ENCODE results near the gene VMO1. TPM values are rescaled to one million over a fixed set of nuclear protein-coding genes. Genes with fewer than 3 reads are reported as not detected.

VMO1 gene
- total RNA-seq, 2 donors from 2014 or later, result 0.75 to 1.0 TPM

DNA sequence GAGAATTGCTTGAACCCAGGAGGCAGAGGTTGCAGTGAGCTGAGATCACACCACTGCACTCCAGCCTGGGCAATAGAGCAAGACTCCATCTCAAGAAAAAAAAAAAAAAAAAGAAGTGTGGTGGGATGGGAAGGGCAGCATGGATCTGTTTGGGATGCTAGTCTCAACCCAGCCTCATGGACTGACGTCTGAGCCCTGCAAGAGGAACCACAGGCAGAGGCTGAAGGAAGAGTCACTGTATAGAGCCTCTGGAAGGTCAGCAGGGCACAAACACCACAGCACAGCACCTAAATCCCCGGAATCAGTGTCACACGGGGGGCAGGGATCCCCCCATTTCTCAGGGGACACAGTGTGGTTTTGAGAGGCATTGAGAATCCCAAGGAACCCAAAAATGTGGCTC lies 35.6 kb downstream of the VMO1 start:
- Mint-ChIP-seq H3K4me1 (no peaks in the 10 kb centered on the region), H3K4me3 (no peak overlapping the region), H3K27ac (no peak overlapping the region), H3K27me3 (ENCODE audit: insufficient read depth) (peaks cover 25% of the 10 kb centered on the region), H3K9me3 (no peaks in the 10 kb centered on the region), H3K36me3 (ENCODE audit: low read depth) (no peaks in the 10 kb centered on the region)
- Histone ChIP-seq H3K36me3 (ENCODE audit: control insufficient read depth, insufficient read depth, low read length) (no peaks in the 10 kb centered on the region), H3K9ac (ENCODE audit: extremely low read depth, low read length, poor library complexity, severe bottlenecking) (no peak overlapping the region), H3K27me3 (ENCODE audit: control insufficient read depth, insufficient read depth, low read length, poor library complexity, severe bottlenecking) (peaks cover 13% of the 10 kb centered on the region), H3K27ac (ENCODE audit: low read depth, low read length) (no peak overlapping the region), H3K4me1 (ENCODE audit: control insufficient read depth, insufficient read depth, low read length) (no peaks in the 10 kb centered on the region), H3K9me3 (ENCODE audit: control insufficient read depth, low read length) (no peaks in the 10 kb centered on the region), H3K4me3 (ENCODE audit: low read length) (no peak overlapping the region)
- WGBS, 2 experiments (ENCODE audit: insufficient coverage in 1 of 2, insufficient read length in 1 of 2), result 53 to 56% methylated on average over 3 of the region's 3 CpGs
- TF ChIP-seq, protein P1, sequence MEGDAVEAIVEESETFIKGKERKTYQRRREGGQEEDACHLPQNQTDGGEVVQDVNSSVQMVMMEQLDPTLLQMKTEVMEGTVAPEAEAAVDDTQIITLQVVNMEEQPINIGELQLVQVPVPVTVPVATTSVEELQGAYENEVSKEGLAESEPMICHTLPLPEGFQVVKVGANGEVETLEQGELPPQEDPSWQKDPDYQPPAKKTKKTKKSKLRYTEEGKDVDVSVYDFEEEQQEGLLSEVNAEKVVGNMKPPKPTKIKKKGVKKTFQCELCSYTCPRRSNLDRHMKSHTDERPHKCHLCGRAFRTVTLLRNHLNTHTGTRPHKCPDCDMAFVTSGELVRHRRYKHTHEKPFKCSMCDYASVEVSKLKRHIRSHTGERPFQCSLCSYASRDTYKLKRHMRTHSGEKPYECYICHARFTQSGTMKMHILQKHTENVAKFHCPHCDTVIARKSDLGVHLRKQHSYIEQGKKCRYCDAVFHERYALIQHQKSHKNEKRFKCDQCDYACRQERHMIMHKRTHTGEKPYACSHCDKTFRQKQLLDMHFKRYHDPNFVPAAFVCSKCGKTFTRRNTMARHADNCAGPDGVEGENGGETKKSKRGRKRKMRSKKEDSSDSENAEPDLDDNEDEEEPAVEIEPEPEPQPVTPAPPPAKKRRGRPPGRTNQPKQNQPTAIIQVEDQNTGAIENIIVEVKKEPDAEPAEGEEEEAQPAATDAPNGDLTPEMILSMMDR (conservative IDR thresholded peaks at IDR 0.05), result no peak
- no peak for DNase-seq

- no peaks in the 10 kb centered on the region for H3K4me1 ChIP-seq (ENCODE audit: control insufficient read depth, insufficient read depth, low read length)
- WGBS, 2 experiments (ENCODE audit: insufficient coverage in 1 of 2, insufficient read length in 1 of 2), result 77% methylated on average over 2 to 3 of the region's 4 CpGs
- H3K36me3 Mint-ChIP-seq (ENCODE audit: low read depth), result no peaks in the 10 kb centered on the region
- H3K27me3 Mint-ChIP-seq (ENCODE audit: insufficient read depth), result peaks cover 39% of the 10 kb centered on the region
- no peak overlapping the region for H3K27ac Mint-ChIP-seq
- TF ChIP-seq, protein P1 (conservative IDR thresholded peaks at IDR 0.05), result no peak
- H3K4me3 Mint-ChIP-seq, result no peak overlapping the region
- no peak for DNase-seq
- no peak overlapping the region for H3K4me3 ChIP-seq (ENCODE audit: low read length)
- no peak overlapping the region for H3K9ac ChIP-seq (ENCODE audit: extremely low read depth, low read length, poor library complexity, severe bottlenecking)
- H3K36me3 ChIP-seq (ENCODE audit: control insufficient read depth, insufficient read depth, low read length), result no peaks in the 10 kb centered on the region
- no peaks in the 10 kb centered on the region for H3K9me3 Mint-ChIP-seq
- H3K4me1 Mint-ChIP-seq, result peaks cover 3% of the 10 kb centered on the region
- peaks cover 32% of the 10 kb centered on the region for H3K27me3 ChIP-seq (ENCODE audit: control insufficient read depth, insufficient read depth, low read length, poor library complexity, severe bottlenecking)
- no peak overlapping the region for H3K27ac ChIP-seq (ENCODE audit: low read depth, low read length)
- no peaks in the 10 kb centered on the region for H3K9me3 ChIP-seq (ENCODE audit: control insufficient read depth, low read length)
Observed at GRCh38 chr17:4748686-4749085, 37.5 kb downstream of the VMO1 start.

GRCh38 chr17:4747847-4748246 lies 38.3 kb downstream of the VMO1 start:
- DNase-seq, result no peak
- WGBS, 2 experiments (ENCODE audit: insufficient coverage in 1 of 2, insufficient read length in 1 of 2), result 88 to 97% methylated on average over 3 to 5 of the region's 5 CpGs
- TF ChIP-seq, protein P1 (conservative IDR thresholded peaks at IDR 0.05), result no peak
- Mint-ChIP-seq H3K4me1 (peaks cover 3% of the 10 kb centered on the region), H3K36me3 (ENCODE audit: low read depth) (no peaks in the 10 kb centered on the region), H3K27me3 (ENCODE audit: insufficient read depth) (peaks cover 44% of the 10 kb centered on the region), H3K9me3 (no peaks in the 10 kb centered on the region), H3K4me3 (no peak overlapping the region), H3K27ac (no peak overlapping the region)
- H3K9me3 ChIP-seq (ENCODE audit: control insufficient read depth, low read length), result no peaks in the 10 kb centered on the region
- no peaks in the 10 kb centered on the region for H3K4me1 ChIP-seq (ENCODE audit: control insufficient read depth, insufficient read depth, low read length)
- H3K27ac ChIP-seq (ENCODE audit: low read depth, low read length), result no peak overlapping the region
- H3K27me3 ChIP-seq (ENCODE audit: control insufficient read depth, insufficient read depth, low read length, poor library complexity, severe bottlenecking), result peaks cover 40% of the 10 kb centered on the region
- no peak overlapping the region for H3K9ac ChIP-seq (ENCODE audit: extremely low read depth, low read length, poor library complexity, severe bottlenecking)
- H3K36me3 ChIP-seq (ENCODE audit: control insufficient read depth, insufficient read depth, low read length), result no peaks in the 10 kb centered on the region
- H3K4me3 ChIP-seq (ENCODE audit: low read length), result no peak overlapping the region

Measured in endodermal cell (in vitro differentiated cells).